NAMALWA (cell line): ENCODE data around the gene AURKAIP1.

ENCODE experiments used
- DNase-seq: peaks from one replicate; pipeline ENCODE4 v3.0.0-alpha.2; 2015; ENCODE audit warnings: low spot score

Gene AURKAIP1

DNA sequence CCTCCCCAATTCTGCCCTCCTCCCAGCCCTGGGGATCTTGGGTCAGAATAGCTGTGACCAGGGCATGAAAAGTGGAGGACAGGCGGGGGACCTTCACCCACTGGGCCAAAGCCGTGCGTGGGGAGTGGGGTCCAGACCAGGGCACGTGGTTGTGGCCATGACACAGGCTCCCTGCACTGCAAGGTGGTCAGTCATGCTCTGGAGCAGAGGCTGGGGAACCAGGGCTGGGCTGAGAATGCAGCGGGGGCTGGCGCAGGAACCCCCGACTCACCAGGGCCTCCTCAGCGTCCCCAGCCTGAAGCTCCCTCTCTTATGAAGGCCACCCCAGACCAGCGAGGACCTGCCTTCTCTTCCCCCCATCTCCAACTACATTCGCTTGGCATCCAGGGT lies 28.5 kb downstream of the AURKAIP1 start:
- DNase-seq = no peak

DNA sequence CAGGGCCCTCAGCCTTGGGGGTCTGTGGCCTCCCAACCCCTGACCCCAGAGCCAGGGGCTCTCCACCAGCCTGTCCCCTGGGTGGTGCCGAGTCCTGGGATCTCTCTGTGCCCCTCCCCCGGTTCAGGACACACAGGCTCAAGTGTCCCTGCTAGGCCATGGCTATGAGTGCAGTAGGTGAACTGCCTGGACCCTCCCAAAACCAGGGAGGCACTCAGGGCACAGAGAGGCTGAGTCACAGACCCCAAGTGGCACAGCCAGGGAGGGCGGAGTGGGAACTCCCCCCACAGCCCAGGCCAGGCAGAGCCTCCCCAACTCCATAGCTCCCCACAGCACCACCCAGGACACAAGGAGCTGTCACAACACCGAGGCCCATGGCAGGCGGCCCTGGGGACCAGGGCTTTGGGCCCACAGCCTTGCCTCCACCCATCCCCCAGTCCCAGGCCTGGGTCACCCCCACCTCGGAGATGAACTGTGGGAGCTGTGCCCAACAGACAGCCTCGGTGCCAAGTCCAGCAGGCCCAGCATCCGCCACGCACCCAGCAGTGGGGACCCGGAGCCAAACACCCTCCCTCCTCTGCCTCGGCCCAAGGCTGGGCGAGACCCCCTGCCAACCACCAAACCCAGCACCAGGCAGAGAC lies 29.0 kb downstream of the AURKAIP1 start:
- no peak for DNase-seq

DNA sequence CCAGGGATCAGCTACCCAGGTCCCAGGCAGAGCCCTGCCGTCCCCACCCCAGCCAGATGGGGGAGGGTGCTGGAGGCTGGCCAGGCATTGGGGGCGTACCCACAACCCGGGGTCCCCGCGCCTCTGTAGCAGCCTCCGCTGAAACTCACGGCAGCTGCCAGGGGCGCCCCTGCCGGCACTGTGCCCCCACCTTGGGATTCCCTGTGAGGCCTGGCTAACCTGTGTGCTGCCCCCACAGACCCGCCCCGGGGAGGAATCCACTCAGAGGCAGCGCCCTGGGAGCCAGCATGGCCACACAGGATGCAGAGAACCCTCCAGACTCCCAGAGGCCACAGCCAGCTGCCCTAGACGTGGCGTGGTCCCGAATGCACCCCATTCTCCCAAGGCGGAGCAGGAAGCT lies 29.6 kb downstream of the AURKAIP1 start:
- no peak for DNase-seq

DNA sequence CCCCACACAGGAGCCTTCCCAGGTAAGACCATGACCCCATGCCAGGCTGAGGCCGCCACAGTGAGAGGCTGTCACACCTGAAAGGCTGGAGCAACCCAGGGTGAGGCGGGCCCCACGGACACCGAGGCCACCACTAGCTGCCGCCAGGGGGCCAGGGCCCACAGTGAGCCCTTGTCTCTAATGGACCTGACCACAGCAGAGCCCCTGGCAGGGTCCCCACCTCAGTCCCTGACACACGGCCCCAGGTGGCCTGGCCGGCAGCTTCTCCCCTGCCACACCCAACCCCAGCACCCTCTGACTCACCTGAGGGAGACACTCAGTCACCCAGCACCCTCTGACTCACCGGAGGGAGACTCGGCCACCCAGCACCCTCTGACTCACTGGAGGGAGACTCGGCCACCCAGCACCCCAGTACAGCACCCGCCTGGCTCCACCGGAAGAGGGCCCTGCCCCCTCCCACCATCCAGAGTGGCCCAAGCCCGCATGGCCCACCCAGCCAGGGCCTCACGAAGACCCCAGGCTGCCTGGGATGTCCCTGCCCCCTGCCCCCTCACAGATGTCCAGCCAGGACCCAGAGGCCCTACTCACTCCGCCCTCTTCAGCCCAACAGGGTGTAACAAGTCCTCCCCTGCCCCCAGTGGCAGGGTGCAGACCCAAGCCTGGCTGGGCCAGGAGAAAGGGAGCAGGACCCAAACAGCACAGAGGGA lies 30.2 kb downstream of the AURKAIP1 start:
- no peak for DNase-seq

- DNase-seq = no peak
Measured at GRCh38 chr1:1343811-1344421, 31.1 kb downstream of the AURKAIP1 start.

GRCh38 chr1:1342584-1343115 lies 32.4 kb downstream of the AURKAIP1 start:
- no peak for DNase-seq

DNA sequence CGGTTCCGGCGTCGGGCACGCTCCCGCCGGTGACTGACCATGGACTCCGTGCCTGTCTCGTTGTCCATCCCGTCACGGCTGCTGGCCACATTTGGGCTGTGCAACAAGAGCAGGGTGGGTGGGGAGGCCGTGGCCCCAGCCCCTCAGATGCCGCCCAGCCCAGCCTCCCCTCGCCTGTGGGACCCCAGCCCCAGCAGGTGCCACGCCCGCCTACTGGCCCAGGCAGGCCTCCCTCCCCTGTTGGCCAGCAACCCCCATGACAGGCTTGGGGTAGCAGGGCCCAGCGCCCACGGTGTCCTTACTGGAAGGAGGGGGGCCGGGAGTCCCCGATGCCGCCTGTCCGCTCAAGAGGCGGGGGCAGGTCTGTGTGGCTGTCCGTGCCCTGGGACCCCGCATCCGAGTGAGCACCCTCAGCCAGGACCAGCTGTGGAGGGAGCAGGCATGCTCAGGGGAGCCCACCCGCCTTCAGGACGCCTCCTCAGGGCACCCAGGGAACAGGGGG lies 32.9 kb downstream of the AURKAIP1 start:
- no peak for DNase-seq

DNA sequence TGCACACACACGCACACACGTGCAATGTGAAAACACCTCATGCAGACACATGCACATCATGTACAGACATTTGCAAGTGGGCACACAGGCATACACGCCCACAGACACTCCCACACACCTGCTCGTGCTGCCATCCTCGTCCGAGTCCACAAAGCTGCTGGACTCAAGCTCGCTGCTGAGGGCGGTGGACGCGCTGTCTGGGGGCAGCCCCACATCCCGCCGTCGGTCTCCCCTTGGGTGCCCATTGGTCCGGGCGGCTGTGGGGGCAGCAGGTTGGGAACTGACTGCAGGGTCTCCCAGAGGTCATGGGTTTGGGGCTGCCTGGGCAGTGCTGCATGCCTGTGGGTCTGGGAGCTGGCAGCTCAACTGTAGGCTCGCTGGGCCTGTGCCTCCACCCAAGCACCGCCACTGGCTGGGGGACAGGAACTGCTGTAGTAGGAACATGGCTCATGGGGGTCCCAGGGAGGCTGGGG lies 33.4 kb downstream of the AURKAIP1 start:
- DNase-seq = no peak

- no peak for DNase-seq
Measured at GRCh38 chr1:1340791-1341548, 34.0 kb downstream of the AURKAIP1 start.

GRCh38 chr1:1340185-1340584 lies 34.8 kb downstream of the AURKAIP1 start:
- no peak for DNase-seq

GRCh38 chr1:1338278-1338677 lies 36.7 kb downstream of the AURKAIP1 start:
- DNase-seq = no peak

DNA sequence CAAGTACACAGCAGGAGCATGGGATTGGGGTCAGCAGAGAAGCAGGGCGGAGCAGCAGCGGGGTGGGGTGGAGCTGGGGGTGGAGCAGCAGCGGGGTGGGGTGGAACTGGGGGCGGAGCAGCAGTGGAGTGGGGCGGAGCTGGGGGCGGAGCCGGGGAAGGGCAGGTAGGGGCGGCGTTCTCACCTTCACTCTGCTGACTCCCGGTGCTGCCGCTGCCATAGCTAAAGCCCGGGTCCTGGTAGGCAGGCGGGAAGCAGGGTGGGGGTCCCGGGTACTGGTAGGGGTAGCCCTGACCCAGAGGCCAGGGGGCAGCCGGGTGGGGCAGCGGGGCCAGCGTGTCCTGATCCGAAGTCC lies 37.2 kb downstream of the AURKAIP1 start:
- peak; percentile 57 for DNase-seq

- no peak for DNase-seq
Measured at GRCh38 chr1:1336931-1337792, 37.8 kb downstream of the AURKAIP1 start.

- DNase-seq = no peak
Measured at GRCh38 chr1:1336446-1336845, 38.6 kb downstream of the AURKAIP1 start.

DNA sequence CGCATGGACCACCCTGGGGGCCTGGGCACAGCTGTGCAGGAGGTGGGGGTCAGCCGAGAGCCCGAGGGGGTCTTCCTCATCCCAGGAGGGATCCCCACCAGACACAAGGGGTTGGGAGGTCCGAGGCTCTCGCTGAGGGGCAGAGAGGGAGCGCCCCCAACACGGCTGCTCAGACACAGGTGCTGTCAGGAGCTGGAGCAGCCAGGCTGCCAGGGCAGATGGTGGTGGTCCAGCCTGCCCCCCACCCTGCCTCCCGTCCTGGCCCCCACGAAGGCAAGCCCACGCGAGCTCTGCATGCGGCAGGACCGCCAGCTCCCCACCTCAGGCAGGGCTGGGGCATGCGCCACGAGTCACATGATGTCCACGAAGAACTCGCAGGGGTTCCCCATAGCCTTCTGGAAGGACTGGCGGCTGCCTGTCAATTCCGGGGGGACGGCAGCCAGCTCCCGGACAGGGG lies 39.2 kb downstream of the AURKAIP1 start:
- no peak for DNase-seq

- DNase-seq = no peak
Measured at GRCh38 chr1:1335283-1335682, 39.7 kb downstream of the AURKAIP1 start.

DNA sequence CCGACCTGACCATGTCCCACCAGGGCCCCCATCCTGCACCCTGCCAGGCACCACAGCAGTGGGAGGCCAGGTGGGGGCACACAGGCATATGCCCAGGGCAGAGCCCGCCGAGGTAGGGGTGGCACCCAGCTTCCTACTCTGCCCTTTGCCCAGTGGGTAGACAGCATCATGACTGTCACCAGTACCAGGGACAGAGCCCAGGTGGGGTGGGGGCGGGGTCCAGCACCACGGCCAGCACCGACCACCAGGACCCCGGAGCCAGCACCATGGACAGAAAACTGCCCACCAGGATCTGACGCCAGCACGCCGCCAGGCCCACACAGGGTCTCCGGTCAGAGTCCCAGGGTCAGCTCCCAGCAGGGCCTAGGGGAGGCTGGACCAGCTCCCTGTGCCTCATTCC lies 40.2 kb downstream of the AURKAIP1 start:
- no peak for DNase-seq

- no peak for DNase-seq
Measured at GRCh38 chr1:1333551-1334241, 41.3 kb downstream of the AURKAIP1 start.

DNA sequence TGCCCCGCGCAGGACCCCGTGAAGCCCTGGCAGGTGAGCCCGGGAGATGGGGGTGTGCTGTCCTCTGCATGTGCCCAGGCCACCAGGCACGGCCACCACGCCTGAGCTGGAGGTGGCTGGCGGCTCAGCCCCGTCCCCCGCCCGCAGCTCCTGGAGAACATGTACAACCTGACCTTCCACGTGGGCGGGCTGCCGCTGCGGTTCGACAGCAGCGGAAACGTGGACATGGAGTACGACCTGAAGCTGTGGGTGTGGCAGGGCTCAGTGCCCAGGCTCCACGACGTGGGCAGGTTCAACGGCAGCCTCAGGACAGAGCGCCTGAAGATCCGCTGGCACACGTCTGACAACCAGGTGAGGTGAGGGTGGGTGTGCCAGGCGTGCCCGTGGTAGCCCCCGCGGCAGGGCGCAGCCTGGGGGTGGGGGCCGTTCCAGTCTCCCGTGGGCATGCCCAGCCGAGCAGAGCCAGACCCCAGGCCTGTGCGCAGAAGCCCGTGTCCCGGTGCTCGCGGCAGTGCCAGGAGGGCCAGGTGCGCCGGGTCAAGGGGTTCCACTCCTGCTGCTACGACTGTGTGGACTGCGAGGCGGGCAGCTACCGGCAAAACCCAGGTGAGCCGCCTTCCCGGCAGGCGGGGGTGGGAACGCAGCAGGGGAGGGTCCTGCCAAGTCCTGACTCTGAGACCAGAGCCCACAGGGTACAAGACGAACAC lies 42.1 kb downstream of the AURKAIP1 start:
- no peak for DNase-seq
